LNCAP (cell line): Measurements from ENCODE around the gene NRG4.

Source experiments
- TF ChIP-seq, protein P1 (sequence below): fragments of 450-650 bp; IDR thresholded peaks from 2 replicates; pipeline ENCODE4 v1.5.1; 2017; ENCODE audit warnings: mild to moderate bottlenecking

Gene NRG4

DNA sequence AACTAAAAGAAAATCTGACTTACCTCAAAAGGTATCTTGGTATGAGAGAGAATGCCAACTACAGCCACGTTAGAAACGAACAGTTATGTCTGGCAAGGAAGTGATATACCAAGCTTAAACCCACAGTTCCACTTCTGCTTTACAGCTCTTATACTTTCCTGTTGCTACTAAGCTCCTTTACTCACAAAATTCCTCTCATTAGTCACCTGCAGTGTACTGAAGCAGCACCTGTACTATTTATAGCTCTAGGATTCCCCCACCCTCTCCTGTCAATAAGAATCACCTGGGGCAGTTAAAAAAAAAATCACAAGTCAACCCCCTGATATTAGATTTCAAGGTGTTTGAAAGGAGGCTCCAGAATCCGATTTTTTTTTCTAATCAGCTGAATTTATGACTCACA, 44.7 kb upstream of the NRG4 start:
- TF ChIP-seq, protein P1, sequence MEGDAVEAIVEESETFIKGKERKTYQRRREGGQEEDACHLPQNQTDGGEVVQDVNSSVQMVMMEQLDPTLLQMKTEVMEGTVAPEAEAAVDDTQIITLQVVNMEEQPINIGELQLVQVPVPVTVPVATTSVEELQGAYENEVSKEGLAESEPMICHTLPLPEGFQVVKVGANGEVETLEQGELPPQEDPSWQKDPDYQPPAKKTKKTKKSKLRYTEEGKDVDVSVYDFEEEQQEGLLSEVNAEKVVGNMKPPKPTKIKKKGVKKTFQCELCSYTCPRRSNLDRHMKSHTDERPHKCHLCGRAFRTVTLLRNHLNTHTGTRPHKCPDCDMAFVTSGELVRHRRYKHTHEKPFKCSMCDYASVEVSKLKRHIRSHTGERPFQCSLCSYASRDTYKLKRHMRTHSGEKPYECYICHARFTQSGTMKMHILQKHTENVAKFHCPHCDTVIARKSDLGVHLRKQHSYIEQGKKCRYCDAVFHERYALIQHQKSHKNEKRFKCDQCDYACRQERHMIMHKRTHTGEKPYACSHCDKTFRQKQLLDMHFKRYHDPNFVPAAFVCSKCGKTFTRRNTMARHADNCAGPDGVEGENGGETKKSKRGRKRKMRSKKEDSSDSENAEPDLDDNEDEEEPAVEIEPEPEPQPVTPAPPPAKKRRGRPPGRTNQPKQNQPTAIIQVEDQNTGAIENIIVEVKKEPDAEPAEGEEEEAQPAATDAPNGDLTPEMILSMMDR: no peak

DNA sequence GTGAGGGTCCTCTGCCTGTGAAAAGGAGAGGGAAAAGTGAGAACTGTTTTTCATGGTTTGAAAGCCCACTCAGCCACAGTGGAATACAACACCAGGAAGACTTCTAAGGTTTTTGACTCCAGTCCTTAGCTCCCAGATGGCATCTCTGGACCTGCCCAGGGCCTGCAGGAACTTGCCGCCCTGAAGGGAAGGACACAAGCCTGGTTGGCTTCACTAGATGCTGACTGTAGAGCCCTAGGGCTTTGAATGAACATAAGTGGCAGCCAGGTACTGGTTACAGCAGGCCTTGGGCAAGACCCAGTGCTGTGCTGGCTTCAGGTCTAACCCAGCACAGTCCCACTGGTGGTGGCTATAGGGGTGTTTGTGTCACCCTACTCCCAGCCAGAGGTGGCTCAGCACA, 26.3 kb upstream of the NRG4 start:
- TF ChIP-seq, protein P1: no peak

DNA sequence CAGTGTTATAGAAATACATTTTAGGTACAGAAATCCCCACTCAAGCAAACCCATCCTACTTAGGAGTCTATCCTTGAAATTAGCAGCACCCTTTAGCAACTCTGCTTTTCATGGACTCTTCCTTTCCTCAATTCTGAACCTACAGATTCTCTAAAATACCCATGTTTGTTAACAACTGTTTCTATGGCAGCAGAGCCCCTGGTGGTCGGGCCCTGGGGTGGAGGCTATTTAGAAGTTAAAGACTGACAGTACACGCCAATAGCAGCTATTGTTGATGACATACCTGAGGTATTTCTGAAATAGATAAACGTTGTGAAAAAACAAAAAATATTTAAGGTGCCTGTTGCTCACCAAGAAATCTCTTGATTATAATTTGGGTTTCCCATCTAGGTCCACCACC, 23.4 kb upstream of the NRG4 start:
- TF ChIP-seq, protein P1: no peak

DNA sequence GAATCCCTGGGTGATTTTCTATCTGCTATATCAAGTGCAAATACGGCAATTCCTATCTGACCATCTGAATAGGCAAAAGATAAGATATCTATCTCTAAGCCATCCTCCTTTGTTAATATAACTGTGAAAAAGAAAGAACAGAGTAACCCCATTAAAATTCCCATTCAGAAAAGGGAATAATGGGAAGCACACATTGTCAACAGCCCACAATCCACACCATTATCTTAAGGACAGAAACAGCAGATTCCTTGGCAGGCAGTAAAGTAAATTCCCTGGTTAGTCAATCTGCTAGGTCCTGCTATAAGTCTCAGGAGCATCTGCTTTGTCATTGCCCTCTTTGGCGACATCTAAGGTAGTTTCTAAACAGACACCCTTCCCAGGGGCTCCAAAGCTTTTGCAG, 21.9 kb upstream of the NRG4 start:
- TF ChIP-seq, protein P1: no peak

DNA sequence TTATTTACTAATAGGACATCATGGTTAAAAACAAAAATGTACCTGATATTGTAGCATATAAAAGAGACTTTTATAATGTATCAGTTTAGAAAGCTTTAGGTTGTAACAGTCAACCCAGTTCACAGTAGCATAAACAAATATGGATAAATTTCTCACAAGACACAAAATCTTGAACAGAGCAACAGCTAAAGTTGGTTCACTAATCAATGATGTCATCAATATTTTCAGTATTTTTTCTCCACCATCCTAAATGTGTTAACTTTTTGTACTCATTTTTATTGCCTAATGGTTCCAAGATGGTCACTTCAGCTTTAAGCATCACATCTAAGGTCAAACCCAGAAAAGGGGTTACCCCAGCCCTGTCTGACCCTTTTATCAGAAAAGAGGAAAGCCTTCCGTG, 21.2 kb upstream of the NRG4 start:
- TF ChIP-seq, protein P1: no peak

DNA sequence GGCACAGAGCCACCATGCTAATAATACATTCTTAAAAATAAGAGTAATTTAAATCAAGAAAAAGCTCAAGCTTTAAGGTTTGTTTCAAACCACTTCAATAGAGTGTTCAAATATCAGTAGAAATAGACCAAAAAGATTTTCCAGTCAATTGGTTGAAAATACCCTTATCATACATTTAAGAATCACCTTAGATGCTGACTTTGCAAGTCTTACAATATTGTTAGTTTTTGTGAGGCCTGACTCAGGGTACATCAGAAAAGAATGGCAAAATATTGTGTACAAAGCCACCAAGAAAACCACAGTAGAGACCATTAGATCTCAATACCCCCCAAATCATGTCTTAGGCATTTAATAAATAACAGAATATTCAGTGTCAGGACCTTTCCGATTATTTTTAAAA, 19.8 kb upstream of the NRG4 start:
- TF ChIP-seq, protein P1: no peak

DNA sequence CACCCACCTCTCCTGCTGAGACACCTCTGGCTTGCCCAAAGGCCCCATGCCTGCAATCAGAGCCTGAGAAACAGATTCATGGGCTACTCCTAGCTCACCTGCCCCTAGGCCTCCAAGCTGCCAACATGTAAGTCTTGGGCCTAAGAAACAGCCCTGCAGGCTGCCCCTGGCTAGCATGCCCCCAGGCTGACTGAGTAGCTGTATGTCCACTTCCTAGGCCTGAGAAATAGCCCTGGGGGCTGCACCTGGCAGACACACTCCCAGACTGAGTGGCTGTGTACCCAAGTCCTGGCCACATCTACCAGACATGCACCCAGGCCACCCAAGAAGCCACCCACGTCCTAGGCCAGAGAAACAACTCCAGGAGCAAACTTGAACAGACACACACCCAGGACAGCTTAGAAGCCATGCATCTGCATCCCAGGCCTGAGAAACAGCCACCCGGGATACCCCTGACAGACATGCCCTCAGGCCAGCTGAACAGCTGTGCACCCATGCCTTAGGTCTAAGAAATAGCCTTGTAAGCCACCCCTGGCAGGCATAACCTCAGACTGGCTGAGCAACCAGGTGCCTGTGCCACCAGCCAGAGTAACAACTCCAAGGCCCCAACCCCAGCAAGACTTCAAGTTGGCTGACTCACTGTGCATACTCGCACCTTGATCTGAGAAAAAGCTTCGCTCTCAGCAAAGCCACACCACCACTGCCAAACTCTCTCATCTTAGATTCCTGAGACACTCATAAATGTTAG, 12.0 kb upstream of the NRG4 start:
- TF ChIP-seq, protein P1: no peak

DNA sequence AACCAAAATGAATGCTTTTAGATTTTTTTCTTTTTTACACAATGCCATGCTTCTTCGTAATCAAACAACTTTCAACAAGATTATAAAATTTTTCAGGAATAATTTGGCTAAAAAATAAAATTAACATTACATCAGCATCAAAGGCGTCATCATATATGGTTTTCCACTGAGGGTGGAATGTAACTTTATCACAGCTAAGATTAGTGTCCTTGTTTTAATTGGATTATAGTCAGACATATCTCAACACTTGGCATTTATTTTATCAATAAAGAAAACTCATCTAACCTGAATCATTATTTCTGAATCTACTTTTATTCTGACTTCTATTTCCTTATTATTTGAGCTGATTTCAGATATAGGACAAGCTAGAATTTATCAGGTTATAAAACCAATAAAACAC, 1.6 kb downstream of the NRG4 start:
- TF ChIP-seq, protein P1: no peak
